GM06990 (cell line): ENCODE data around the gene KCNMB2.
A peak's percentile ranks its signal among the peaks of the same experiment; 100 is the strongest.

Experiments used
- DNase-seq: peaks from one replicate; pipeline ENCODE4 v3.0.0-alpha.2; 2011; ENCODE audit not compliant: insufficient read length; ENCODE audit errors: extremely low read depth
- H3K27me3 ChIP-seq: replicated peaks from 2 replicates; pipeline ENCODE4 v1.6.0; 2011; ENCODE audit warnings: low read length; ENCODE audit not compliant: control insufficient read depth, insufficient read depth
- H3K36me3 ChIP-seq: 2 replicates; pipeline ENCODE4 v1.5.1; 2011; ENCODE audit warnings: low read length; ENCODE audit not compliant: control insufficient read depth, insufficient read depth
- H3K4me3 ChIP-seq: replicated peaks from 2 replicates; pipeline ENCODE4 v1.5.1; 2011; ENCODE audit warnings: low read depth, mild to moderate bottlenecking, control low read depth, low read length
- TF ChIP-seq, protein P1 (sequence below): IDR thresholded peaks from 2 replicates; pipeline ENCODE4 v1.5.1; 2011; ENCODE audit warnings: low read length, control low read depth, mild to moderate bottlenecking, inconsistent platforms; ENCODE audit not compliant: insufficient read depth, poor library complexity, severe bottlenecking

Gene KCNMB2

DNA sequence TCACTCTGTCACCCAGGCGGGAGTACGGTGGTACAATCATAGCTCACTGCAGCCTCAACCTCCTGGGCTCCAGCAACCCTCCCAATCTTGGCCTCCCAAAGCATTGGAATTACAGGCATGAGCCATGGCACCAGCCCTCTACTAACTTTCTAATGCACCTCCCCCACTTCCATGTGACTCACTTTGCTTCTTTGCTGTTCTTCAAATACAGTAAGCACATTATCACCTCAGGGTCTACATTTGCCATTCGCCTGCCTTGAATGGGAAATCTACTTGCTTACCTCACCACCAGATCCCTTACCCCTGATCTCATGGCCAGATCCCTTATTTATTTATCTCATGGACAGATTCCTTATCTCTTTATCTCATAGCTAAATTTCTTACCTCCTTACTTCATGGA lies 235.3 kb downstream of the KCNMB2 start:
- TF ChIP-seq, protein P1, sequence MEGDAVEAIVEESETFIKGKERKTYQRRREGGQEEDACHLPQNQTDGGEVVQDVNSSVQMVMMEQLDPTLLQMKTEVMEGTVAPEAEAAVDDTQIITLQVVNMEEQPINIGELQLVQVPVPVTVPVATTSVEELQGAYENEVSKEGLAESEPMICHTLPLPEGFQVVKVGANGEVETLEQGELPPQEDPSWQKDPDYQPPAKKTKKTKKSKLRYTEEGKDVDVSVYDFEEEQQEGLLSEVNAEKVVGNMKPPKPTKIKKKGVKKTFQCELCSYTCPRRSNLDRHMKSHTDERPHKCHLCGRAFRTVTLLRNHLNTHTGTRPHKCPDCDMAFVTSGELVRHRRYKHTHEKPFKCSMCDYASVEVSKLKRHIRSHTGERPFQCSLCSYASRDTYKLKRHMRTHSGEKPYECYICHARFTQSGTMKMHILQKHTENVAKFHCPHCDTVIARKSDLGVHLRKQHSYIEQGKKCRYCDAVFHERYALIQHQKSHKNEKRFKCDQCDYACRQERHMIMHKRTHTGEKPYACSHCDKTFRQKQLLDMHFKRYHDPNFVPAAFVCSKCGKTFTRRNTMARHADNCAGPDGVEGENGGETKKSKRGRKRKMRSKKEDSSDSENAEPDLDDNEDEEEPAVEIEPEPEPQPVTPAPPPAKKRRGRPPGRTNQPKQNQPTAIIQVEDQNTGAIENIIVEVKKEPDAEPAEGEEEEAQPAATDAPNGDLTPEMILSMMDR: no peak
- Histone ChIP-seq H3K4me3 (no peak overlapping the region), H3K27me3 (no peaks in the 10 kb centered on the region), H3K36me3 (no peaks in the 10 kb centered on the region)
- no peak for DNase-seq

DNA sequence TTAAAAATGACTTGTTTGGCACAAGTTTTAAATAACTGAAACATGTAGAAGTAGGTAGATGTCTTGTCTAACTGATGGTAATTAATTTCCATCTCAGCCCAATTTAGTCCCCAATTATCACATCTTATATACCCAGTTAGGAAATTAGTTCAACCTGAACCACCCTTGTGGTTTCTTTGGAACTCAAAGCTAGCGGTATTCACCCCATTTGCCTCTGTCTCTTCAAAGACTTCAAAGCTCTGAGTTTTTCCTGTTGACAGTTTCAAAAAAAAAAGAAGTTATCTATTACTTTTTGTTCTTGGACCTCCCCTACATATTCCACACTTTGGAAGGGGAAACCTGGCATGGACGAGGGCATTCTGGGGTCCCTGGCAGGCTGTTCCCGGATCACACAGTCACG lies 236.5 kb downstream of the KCNMB2 start:
- DNase-seq: no peak
- no peak overlapping the region for H3K4me3 ChIP-seq

DNA sequence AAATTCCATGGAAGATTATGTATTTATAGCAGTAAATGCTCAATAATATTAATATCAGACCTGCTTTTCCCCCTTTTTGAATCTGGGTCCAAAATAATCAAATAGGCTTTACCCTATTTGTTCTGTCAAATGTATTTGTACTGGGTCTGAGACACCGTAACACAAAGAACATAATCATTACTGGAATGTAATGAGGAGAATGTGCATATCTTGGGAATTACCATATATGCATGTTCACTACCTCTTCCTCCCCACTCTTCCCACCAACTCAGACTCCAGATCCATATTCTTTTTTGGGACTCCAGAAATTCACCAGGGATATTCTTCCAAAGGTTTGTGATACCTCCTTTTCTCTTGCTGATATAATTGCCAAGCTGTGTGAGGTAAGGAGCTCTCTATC lies 237.1 kb downstream of the KCNMB2 start:
- TF ChIP-seq, protein P1: no peak
- no peak overlapping the region for H3K4me3 ChIP-seq
- H3K36me3 ChIP-seq: no peaks in the 10 kb centered on the region
- no peaks in the 10 kb centered on the region for H3K27me3 ChIP-seq
- DNase-seq: no peak

More for the DNA sequence above, 236.5 kb downstream of the KCNMB2 start:
- no peaks in the 10 kb centered on the region for H3K36me3 ChIP-seq
- TF ChIP-seq, protein P1: no peak
- H3K27me3 ChIP-seq: no peaks in the 10 kb centered on the region

DNA sequence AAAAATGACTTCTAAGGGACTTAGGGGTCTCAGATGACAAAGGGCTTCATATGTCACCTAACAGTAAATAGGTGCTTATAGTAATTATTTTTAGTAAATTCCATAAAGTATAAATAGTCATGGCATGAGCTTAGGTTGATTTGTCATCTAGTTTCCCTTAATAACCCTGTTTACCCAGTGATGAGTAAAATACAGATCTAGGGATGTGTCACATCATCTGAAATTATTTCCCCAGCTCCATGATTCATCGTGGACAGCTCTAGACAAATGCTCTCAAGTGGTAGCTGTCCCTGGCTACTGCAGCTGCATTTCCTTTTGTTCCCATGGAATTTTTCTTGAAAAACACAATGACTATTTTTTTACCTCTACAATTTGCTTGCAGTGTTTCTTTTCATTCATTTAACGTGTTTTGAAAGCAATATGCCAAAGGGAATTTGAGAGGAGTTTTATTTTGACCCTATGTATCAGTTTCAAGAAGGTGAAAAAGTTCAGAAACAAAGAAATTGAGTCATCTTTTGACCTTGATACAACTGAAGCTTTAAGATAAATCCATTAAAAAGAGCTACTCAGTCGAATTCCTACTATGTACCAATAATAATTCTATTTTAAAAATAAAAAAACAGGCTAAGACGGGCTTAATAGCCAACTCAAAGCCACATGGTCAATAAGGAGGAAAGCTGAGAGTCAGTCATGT lies 241.6 kb downstream of the KCNMB2 start:
- TF ChIP-seq, protein P1: no peak

DNA sequence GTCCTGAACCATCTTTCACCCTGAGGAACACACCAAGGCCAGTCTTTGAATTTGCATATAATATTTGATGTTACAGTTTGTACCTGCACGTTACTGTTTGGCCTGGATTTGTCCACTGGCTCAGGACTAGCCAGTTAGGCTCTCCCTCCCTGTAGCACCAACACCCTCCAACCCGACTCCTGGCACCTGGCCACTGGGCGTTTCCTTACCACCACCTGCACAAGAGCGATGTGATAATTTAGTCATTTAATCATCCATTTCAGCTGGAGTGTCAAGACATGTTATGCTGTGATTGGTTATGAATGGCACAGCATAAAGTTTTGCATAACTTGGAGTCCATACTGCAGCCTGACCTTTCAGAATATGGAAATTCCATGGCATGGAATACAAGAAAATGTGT lies 242.4 kb downstream of the KCNMB2 start:
- DNase-seq: no peak
- Histone ChIP-seq H3K36me3 (no peaks in the 10 kb centered on the region), H3K27me3 (no peaks in the 10 kb centered on the region), H3K4me3 (no peak overlapping the region)
- TF ChIP-seq, protein P1: no peak

More for the DNA sequence above, 241.6 kb downstream of the KCNMB2 start:
- H3K36me3 ChIP-seq: no peaks in the 10 kb centered on the region
- peak; percentile 20 for DNase-seq
- H3K27me3 ChIP-seq: no peaks in the 10 kb centered on the region
- no peak overlapping the region for H3K4me3 ChIP-seq

DNA sequence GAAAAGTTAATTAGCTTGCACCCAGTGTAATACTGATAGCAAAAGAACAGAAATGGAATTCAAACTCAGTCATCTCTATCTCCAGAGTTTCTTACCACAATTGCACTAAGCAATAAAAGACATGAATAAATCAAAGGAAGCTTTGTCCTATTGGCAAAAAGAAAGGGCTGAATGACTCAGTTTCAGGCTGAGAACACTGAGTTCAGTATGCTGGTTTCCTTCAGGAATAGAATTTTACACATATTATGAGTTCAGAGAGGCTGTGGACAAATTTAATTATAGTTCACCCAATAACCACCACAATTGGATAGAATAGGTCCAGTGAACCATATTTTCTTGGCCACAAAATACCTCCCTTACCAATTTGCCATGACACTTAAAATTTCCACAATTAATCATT lies 249.7 kb downstream of the KCNMB2 start:
- Histone ChIP-seq H3K36me3 (no peaks in the 10 kb centered on the region), H3K27me3 (no peaks in the 10 kb centered on the region), H3K4me3 (no peak overlapping the region)
- no peak for DNase-seq
- TF ChIP-seq, protein P1: no peak
